GM12891 (cell line): Measurements from ENCODE around the gene MTG1.

ENCODE experiments used
- PAX5 ChIP-seq: IDR thresholded peaks from 2 replicates; pipeline ENCODE4 v1.6.1; 2011; ENCODE audit warnings: low read length, moderate library complexity, mild to moderate bottlenecking; ENCODE audit not compliant: insufficient read depth, severe bottlenecking
- POLR2A ChIP-seq: IDR thresholded peaks from 2 replicates; pipeline ENCODE4 v1.6.1; 2011; ENCODE audit warnings: low read depth, low read length, control low read depth
- POLR2AphosphoS5 ChIP-seq: IDR thresholded peaks from 2 replicates; pipeline ENCODE4 v1.6.1; 2011; ENCODE audit warnings: low read depth, low read length, control low read depth
- POU2F2 ChIP-seq: IDR thresholded peaks from 2 replicates; pipeline ENCODE4 v1.6.1; 2011; ENCODE audit warnings: low read depth, mild to moderate bottlenecking, control low read depth, low read length, moderate library complexity
- SPI1 ChIP-seq: IDR thresholded peaks from 2 replicates; pipeline ENCODE4 v1.6.1; 2011; ENCODE audit warnings: low read depth, low read length, control low read depth
- TAF1 ChIP-seq: IDR thresholded peaks from 2 replicates; pipeline ENCODE4 v1.6.1; 2011; ENCODE audit warnings: low read depth, low read length, control low read depth

DNA sequence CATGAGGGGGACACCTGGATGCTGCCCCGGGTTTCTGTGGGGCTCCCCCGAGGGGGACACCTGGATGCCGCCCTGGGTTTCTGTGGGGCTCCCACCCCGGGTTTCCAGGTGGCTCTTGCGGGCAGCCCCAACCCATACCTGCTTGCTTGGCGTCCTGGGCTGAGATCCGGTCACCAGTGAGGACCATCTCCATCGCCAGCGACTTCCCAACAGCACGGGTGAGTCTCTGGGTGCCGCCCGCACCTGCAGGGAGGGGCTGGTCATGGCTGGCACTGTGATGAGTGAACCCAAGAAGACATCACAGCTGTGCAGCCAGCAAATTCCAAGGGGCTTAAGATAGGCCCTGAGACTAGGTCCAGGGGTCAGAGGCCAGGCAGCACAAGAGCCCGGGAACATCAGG is 27.2 kb upstream of the MTG1 start:
- TF ChIP-seq TAF1, result no peak
- TF ChIP-seq SPI1, result no peak
- no peak for TF ChIP-seq POLR2A
- TF ChIP-seq POLR2AphosphoS5, result no peak
- no peak for TF ChIP-seq POU2F2
- TF ChIP-seq PAX5, result no peak
